MCF 10A (cell line): ENCODE data around the gene DHCR24. TPM values are rescaled to one million over a fixed set of nuclear protein-coding genes. Genes with fewer than 3 reads are reported as not detected.

Source experiments
- BruUV-seq: library from RNA; stranded (reverse); fragments of 400-500 nt; replicated peaks from 2 replicates; lab custom pipeline; 2021; lab: Mats Ljungman, UMichigan
- CTCF ChIA-PET: fragments of 300-600 bp; sonication (Branson Sonifier 250); formaldehyde crosslinking; extraction: SDS; loops from one replicate; lab custom pipeline; 2021; ENCODE audit warnings: antibody characterized with exemption, inconsistent platforms; lab: Yijun Ruan, JAX
- POLR2A ChIA-PET: fragments of 300-600, 350-650 bp; sonication (Branson Sonifier 250); formaldehyde crosslinking; extraction: SDS; loops from one replicate; lab custom pipeline; 2020; ENCODE audit warnings: antibody characterized with exemption, inconsistent platforms; lab: Yijun Ruan, JAX
- DNase-seq: peaks from one replicate; pipeline ENCODE4 v3.0.0-alpha.2; 2018; ENCODE audit not compliant: unreplicated experiment
- H3K27ac Mint-ChIP-seq: one replicate; pipeline ENCODE4 v1.8.0; 2022; ENCODE audit warnings: mild to moderate bottlenecking, low read depth, mixed read lengths; ENCODE audit not compliant: unreplicated experiment
- H3K27me3 Mint-ChIP-seq: one replicate; pipeline ENCODE4 v1.8.0; 2022; ENCODE audit warnings: mixed read lengths; ENCODE audit not compliant: insufficient read depth, unreplicated experiment
- H3K36me3 Mint-ChIP-seq: one replicate; pipeline ENCODE4 v1.8.0; 2022; ENCODE audit warnings: mild to moderate bottlenecking, moderate library complexity, mixed read lengths; ENCODE audit not compliant: insufficient read depth, unreplicated experiment
- H3K4me1 Mint-ChIP-seq: one replicate; pipeline ENCODE4 v1.8.0; 2022; ENCODE audit warnings: mixed read lengths; ENCODE audit not compliant: insufficient read depth, unreplicated experiment
- H3K4me3 Mint-ChIP-seq: one replicate; pipeline ENCODE4 v1.8.0; 2022; ENCODE audit warnings: mild to moderate bottlenecking, moderate library complexity, mixed read lengths; ENCODE audit not compliant: unreplicated experiment
- H3K9me3 Mint-ChIP-seq: one replicate; pipeline ENCODE4 v1.8.0; 2022; ENCODE audit warnings: mixed read lengths; ENCODE audit not compliant: unreplicated experiment
- intact Hi-C: fragments of 100-400 bp; cut with micrococcal nuclease; formaldehyde crosslinking; loops from 2 replicates; pipeline ENCODE4 v1.14.1; 2022
- total RNA-seq: library from RNA; stranded (reverse); gene quantifications from 2 replicates; pipeline ENCODE4 v1.2.3, GENCODE V29; 2022
- TF ChIP-seq, protein P1 (sequence below): fragments of 200-600 bp; IDR thresholded peaks from one replicate; pipeline ENCODE4 v1.8.0; 2022; ENCODE audit warnings: antibody characterized with exemption, mild to moderate bottlenecking; ENCODE audit not compliant: unreplicated experiment

The DHCR24 gene
- total RNA-seq, 1 experiment from 2014 or later, result 135 TPM

DNA sequence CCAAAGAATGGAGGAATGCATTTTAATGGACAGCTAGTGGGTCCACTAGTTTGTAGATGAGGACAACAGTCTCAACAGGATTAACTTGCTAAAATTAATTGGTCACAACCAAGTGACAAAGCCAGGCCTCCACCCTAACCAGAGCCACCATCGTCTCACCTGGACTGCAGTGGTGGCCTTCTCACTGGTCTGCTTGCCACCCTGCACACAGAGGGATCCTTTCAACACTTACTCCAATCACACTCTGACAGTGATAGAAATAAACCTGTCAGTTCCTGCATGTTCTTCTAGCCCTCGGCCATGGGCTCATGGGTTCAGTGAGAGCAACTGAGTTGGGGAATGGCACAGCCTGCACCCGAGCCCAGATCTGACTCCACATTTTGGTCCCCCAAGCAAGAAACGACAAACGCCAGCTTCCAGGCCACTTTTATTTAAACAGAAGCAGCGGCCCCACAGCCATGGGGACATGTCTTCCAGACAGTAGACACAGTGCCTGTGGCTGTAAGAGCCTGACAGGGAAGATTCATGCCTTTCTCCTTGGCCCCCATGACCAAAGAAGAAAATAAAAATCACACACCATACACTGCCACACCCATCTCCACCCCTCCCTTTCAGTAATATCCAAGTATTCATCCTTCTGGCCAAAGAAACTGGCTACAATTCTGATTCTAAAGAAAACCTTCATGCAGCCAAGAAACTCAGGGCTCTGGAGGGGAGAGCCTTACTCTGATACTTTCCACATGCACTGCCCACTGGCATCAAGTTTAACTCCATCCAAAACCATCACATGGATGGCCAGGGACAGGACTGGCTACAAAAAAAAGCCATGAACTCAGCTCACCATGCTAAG lies 37.6 kb downstream of the DHCR24 start:
- DNase-seq, result no peak
- ChIA-PET POLR2A (interaction anchor here (1.2 kb wide), 1 partner anchor 8 kb away, joined by 3 read pairs; no protein-coding TSS in a partner anchor), CTCF (interaction anchor here (0.6 kb wide), 1 partner anchor 25 kb away, joined by 3 read pairs; no protein-coding TSS in a partner anchor)
- no peaks in the 10 kb centered on the region for H3K9me3 Mint-ChIP-seq
- H3K4me3 Mint-ChIP-seq, result no peak overlapping the region
- H3K27ac Mint-ChIP-seq, result no peak overlapping the region
- intact Hi-C loops, result no loop called here
- no peaks in the 10 kb centered on the region for H3K27me3 Mint-ChIP-seq
- no peaks in the 10 kb centered on the region for H3K4me1 Mint-ChIP-seq
- TF ChIP-seq, protein P1, sequence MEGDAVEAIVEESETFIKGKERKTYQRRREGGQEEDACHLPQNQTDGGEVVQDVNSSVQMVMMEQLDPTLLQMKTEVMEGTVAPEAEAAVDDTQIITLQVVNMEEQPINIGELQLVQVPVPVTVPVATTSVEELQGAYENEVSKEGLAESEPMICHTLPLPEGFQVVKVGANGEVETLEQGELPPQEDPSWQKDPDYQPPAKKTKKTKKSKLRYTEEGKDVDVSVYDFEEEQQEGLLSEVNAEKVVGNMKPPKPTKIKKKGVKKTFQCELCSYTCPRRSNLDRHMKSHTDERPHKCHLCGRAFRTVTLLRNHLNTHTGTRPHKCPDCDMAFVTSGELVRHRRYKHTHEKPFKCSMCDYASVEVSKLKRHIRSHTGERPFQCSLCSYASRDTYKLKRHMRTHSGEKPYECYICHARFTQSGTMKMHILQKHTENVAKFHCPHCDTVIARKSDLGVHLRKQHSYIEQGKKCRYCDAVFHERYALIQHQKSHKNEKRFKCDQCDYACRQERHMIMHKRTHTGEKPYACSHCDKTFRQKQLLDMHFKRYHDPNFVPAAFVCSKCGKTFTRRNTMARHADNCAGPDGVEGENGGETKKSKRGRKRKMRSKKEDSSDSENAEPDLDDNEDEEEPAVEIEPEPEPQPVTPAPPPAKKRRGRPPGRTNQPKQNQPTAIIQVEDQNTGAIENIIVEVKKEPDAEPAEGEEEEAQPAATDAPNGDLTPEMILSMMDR, result no peak
- TSS peak; percentile 33 for BruUV-seq
- peaks cover 82% of the 10 kb centered on the region for H3K36me3 Mint-ChIP-seq

- ChIA-PET POLR2A (interaction anchor here (1.2 kb wide), 1 partner anchor 9 kb away, joined by 3 read pairs; no protein-coding TSS in a partner anchor), CTCF (interaction anchor here (0.6 to 1.3 kb wide), 5 partner anchors 9 to 376 kb away, joined by 3 to 5 read pairs (median 3); no protein-coding TSS in a partner anchor)
- H3K27me3 Mint-ChIP-seq, result no peaks in the 10 kb centered on the region
- H3K4me3 Mint-ChIP-seq, result no peak overlapping the region
- BruUV-seq, result no TSS peak
- TF ChIP-seq, protein P1, result no peak
- peaks cover 71% of the 10 kb centered on the region for H3K36me3 Mint-ChIP-seq
- no peaks in the 10 kb centered on the region for H3K9me3 Mint-ChIP-seq
- no peak overlapping the region for H3K27ac Mint-ChIP-seq
- no peak for DNase-seq
- intact Hi-C loops, result no loop called here
- no peaks in the 10 kb centered on the region for H3K4me1 Mint-ChIP-seq
Measured at GRCh38 chr1:54848134-54848948, 38.7 kb downstream of the DHCR24 start.

GRCh38 chr1:54846716-54847284 lies 40.2 kb downstream of the DHCR24 start:
- no TSS peak for BruUV-seq
- ChIA-PET CTCF (interaction anchor here (0.6 kb wide), 1 partner anchor 85 kb away, joined by 3 read pairs; no protein-coding TSS in a partner anchor), POLR2A (no interaction called here)
- TF ChIP-seq, protein P1, result no peak
- Mint-ChIP-seq H3K4me1 (no peaks in the 10 kb centered on the region), H3K4me3 (no peak overlapping the region), H3K27me3 (no peaks in the 10 kb centered on the region), H3K27ac (no peak overlapping the region), H3K36me3 (peaks cover 56% of the 10 kb centered on the region), H3K9me3 (no peaks in the 10 kb centered on the region)
- intact Hi-C loops, result no loop called here
- no peak for DNase-seq
